Activated naive CD8-positive, alpha-beta T cell treated with anti-CD3 and anti-CD28 coated beads for 36 hours (primary cell): ENCODE measurements around the gene SLC6A11. TPM values are rescaled to one million over a fixed set of nuclear protein-coding genes. Genes with fewer than 3 reads are reported as not detected.

Experiments used
- DNase-seq: peaks from one replicate; pipeline ENCODE4 v3.0.0; 2021
- H3K27ac Mint-ChIP-seq: one replicate; pipeline ENCODE4 v1.8.0; 2022; ENCODE audit warnings: mild to moderate bottlenecking, moderate library complexity, mixed read lengths
- H3K27me3 Mint-ChIP-seq: one replicate; pipeline ENCODE4 v1.8.0; 2022; ENCODE audit warnings: mild to moderate bottlenecking, mixed read lengths
- H3K36me3 Mint-ChIP-seq: one replicate; pipeline ENCODE4 v1.8.0; 2021; ENCODE audit warnings: mild to moderate bottlenecking, mixed read lengths
- H3K4me1 Mint-ChIP-seq: one replicate; pipeline ENCODE4 v1.8.0; 2021; ENCODE audit warnings: mixed read lengths
- H3K4me3 Mint-ChIP-seq: one replicate; pipeline ENCODE4 v1.8.0; 2022; ENCODE audit warnings: mild to moderate bottlenecking, moderate library complexity, mixed read lengths
- H3K9me3 Mint-ChIP-seq: one replicate; pipeline ENCODE4 v1.8.0; 2022; ENCODE audit warnings: mixed read lengths
- total RNA-seq, 2 experiments: library from RNA; stranded (reverse); gene quantifications; one replicate each; pipeline ENCODE4 v1.2.3, GENCODE V29; 2021

Gene SLC6A11
- total RNA-seq = not detected

- no peaks in the 10 kb centered on the region for H3K4me1 Mint-ChIP-seq
- H3K27ac Mint-ChIP-seq = no peak within 1 kb of the TSS
- H3K9me3 Mint-ChIP-seq = no peaks in the 10 kb centered on the region
Observed at GRCh38 chr3:10816019-10816862, at the start of gene SLC6A11. SLC6A11 (plus strand) TSS chr3:10816228; CDS start chr3:10816266, 38 bp downstream.

GRCh38 chr3:10768708-10769394, 47.2 kb upstream of the SLC6A11 start:
- peaks cover 16% of the 10 kb centered on the region for H3K27me3 Mint-ChIP-seq

More at GRCh38 chr3:10816019-10816862, at the start of gene SLC6A11:
- no peaks in the 10 kb centered on the region for H3K36me3 Mint-ChIP-seq
- H3K27me3 Mint-ChIP-seq = peaks cover 52% of the 10 kb centered on the region
- DNase-seq = peak; percentile 3
- no peak within 1 kb of the TSS for H3K4me3 Mint-ChIP-seq

GRCh38 chr3:10770547-10770946, 45.5 kb upstream of the SLC6A11 start:
- peaks cover 2% of the 10 kb centered on the region for H3K9me3 Mint-ChIP-seq
- no peak overlapping the region for H3K4me3 Mint-ChIP-seq
- no peaks in the 10 kb centered on the region for H3K36me3 Mint-ChIP-seq
- H3K27me3 Mint-ChIP-seq = peaks cover 13% of the 10 kb centered on the region
- H3K27ac Mint-ChIP-seq = no peak overlapping the region
- no peaks in the 10 kb centered on the region for H3K4me1 Mint-ChIP-seq
- DNase-seq = no peak

More at GRCh38 chr3:10768708-10769394, 47.2 kb upstream of the SLC6A11 start:
- no peaks in the 10 kb centered on the region for H3K36me3 Mint-ChIP-seq
- DNase-seq = no peak
- H3K27ac Mint-ChIP-seq = no peak overlapping the region
- H3K4me3 Mint-ChIP-seq = no peak overlapping the region
- H3K9me3 Mint-ChIP-seq = peaks cover 2% of the 10 kb centered on the region
- no peaks in the 10 kb centered on the region for H3K4me1 Mint-ChIP-seq

GRCh38 chr3:10770981-10771380, 45.0 kb upstream of the SLC6A11 start:
- no peak for DNase-seq
- peaks cover 2% of the 10 kb centered on the region for H3K9me3 Mint-ChIP-seq
- H3K27me3 Mint-ChIP-seq = peaks cover 13% of the 10 kb centered on the region
- no peaks in the 10 kb centered on the region for H3K36me3 Mint-ChIP-seq
- H3K4me1 Mint-ChIP-seq = no peaks in the 10 kb centered on the region
- H3K4me3 Mint-ChIP-seq = no peak overlapping the region
- H3K27ac Mint-ChIP-seq = no peak overlapping the region

- H3K27ac Mint-ChIP-seq = no peak overlapping the region
- H3K36me3 Mint-ChIP-seq = no peaks in the 10 kb centered on the region
- H3K4me3 Mint-ChIP-seq = no peak overlapping the region
- no peak for DNase-seq
- peaks cover 2% of the 10 kb centered on the region for H3K9me3 Mint-ChIP-seq
- peaks cover 15% of the 10 kb centered on the region for H3K27me3 Mint-ChIP-seq
- no peaks in the 10 kb centered on the region for H3K4me1 Mint-ChIP-seq
Observed at GRCh38 chr3:10771486-10772270, 44.4 kb upstream of the SLC6A11 start.

GRCh38 chr3:10772271-10773161, 43.5 kb upstream of the SLC6A11 start:
- Mint-ChIP-seq H3K9me3 (peaks cover 2% of the 10 kb centered on the region), H3K27me3 (peaks cover 17% of the 10 kb centered on the region), H3K27ac (no peak overlapping the region), H3K4me3 (no peak overlapping the region), H3K4me1 (no peaks in the 10 kb centered on the region), H3K36me3 (no peaks in the 10 kb centered on the region)
- no peak for DNase-seq

GRCh38 chr3:10774129-10774670, 41.8 kb upstream of the SLC6A11 start:
- no peak for DNase-seq
- H3K27ac Mint-ChIP-seq = no peak overlapping the region
- no peak overlapping the region for H3K4me3 Mint-ChIP-seq
- peaks cover 2% of the 10 kb centered on the region for H3K9me3 Mint-ChIP-seq
- H3K27me3 Mint-ChIP-seq = peaks cover 17% of the 10 kb centered on the region
- H3K4me1 Mint-ChIP-seq = no peaks in the 10 kb centered on the region
- no peaks in the 10 kb centered on the region for H3K36me3 Mint-ChIP-seq

GRCh38 chr3:10774825-10775224, 41.2 kb upstream of the SLC6A11 start:
- H3K4me3 Mint-ChIP-seq = no peak overlapping the region
- H3K4me1 Mint-ChIP-seq = no peaks in the 10 kb centered on the region
- H3K27ac Mint-ChIP-seq = no peak overlapping the region
- H3K36me3 Mint-ChIP-seq = no peaks in the 10 kb centered on the region
- peaks cover 2% of the 10 kb centered on the region for H3K9me3 Mint-ChIP-seq
- peaks cover 17% of the 10 kb centered on the region for H3K27me3 Mint-ChIP-seq
- no peak for DNase-seq

GRCh38 chr3:10775259-10775658, 40.8 kb upstream of the SLC6A11 start:
- Mint-ChIP-seq H3K36me3 (no peaks in the 10 kb centered on the region), H3K4me3 (no peak overlapping the region), H3K27me3 (peaks cover 17% of the 10 kb centered on the region), H3K4me1 (no peaks in the 10 kb centered on the region), H3K27ac (no peak overlapping the region), H3K9me3 (peaks cover 2% of the 10 kb centered on the region)
- DNase-seq = no peak

- Mint-ChIP-seq H3K4me3 (no peak overlapping the region), H3K9me3 (peaks cover 2% of the 10 kb centered on the region), H3K27me3 (peaks cover 17% of the 10 kb centered on the region), H3K27ac (no peak overlapping the region), H3K4me1 (no peaks in the 10 kb centered on the region), H3K36me3 (no peaks in the 10 kb centered on the region)
- DNase-seq = no peak
Observed at GRCh38 chr3:10775828-10776227, 40.2 kb upstream of the SLC6A11 start.

- no peaks in the 10 kb centered on the region for H3K4me1 Mint-ChIP-seq
- no peaks in the 10 kb centered on the region for H3K36me3 Mint-ChIP-seq
- DNase-seq = no peak
- no peak overlapping the region for H3K27ac Mint-ChIP-seq
- peaks cover 2% of the 10 kb centered on the region for H3K9me3 Mint-ChIP-seq
- peaks cover 26% of the 10 kb centered on the region for H3K27me3 Mint-ChIP-seq
- no peak overlapping the region for H3K4me3 Mint-ChIP-seq
Observed at GRCh38 chr3:10777627-10778026, 38.4 kb upstream of the SLC6A11 start.

- no peak for DNase-seq
- H3K9me3 Mint-ChIP-seq = no peaks in the 10 kb centered on the region
- no peaks in the 10 kb centered on the region for H3K36me3 Mint-ChIP-seq
- peaks cover 29% of the 10 kb centered on the region for H3K27me3 Mint-ChIP-seq
- H3K4me1 Mint-ChIP-seq = peaks cover under 1% of the 10 kb centered on the region
- H3K4me3 Mint-ChIP-seq = no peak overlapping the region
- H3K27ac Mint-ChIP-seq = no peak overlapping the region
Observed at GRCh38 chr3:10778492-10779292, 37.3 kb upstream of the SLC6A11 start.

- no peak for DNase-seq
- Mint-ChIP-seq H3K4me3 (no peak overlapping the region), H3K36me3 (no peaks in the 10 kb centered on the region), H3K27ac (no peak overlapping the region), H3K4me1 (peaks cover 6% of the 10 kb centered on the region), H3K9me3 (no peaks in the 10 kb centered on the region), H3K27me3 (peaks cover 36% of the 10 kb centered on the region)
Observed at GRCh38 chr3:10779293-10779805, 36.7 kb upstream of the SLC6A11 start.
